Neutrophil (primary cell): ENCODE data around the gene CENPF.

ENCODE experiments used
- H3K27ac ChIP-seq: fragments of 200-600 bp; sonication (generic); 2 replicates; pipeline ENCODE4 v1.5.1; 2016; ENCODE audit warnings: mild to moderate bottlenecking, moderate library complexity
- H3K27me3 ChIP-seq: fragments of 200-600 bp; sonication (generic); 2 replicates; pipeline ENCODE4 v1.6.0; 2016; ENCODE audit warnings: mild to moderate bottlenecking
- H3K36me3 ChIP-seq: fragments of 200-600 bp; sonication (generic); 2 replicates; pipeline ENCODE4 v1.5.1; 2017
- H3K4me1 ChIP-seq, 2 experiments: fragments of 200-600 bp in 1 of 2; sonication (generic) in 1 of 2; 1 replicate in 1 of 2; 2 replicates in 1 of 2; pipeline versions ENCODE4 v1.5.1 to v1.6.1; 2013 to 2016; ENCODE audit warnings: low read depth in 1 of 2, low read length in 1 of 2, mild to moderate bottlenecking in 1 of 2, moderate library complexity in 1 of 2; ENCODE audit not compliant: control insufficient read depth in 1 of 2, insufficient read depth in 1 of 2
- H3K4me3 ChIP-seq, 2 experiments: fragments of 200-600 bp in 1 of 2; sonication (generic) in 1 of 2; 1 replicate in 1 of 2; 2 replicates in 1 of 2; pipeline ENCODE4 v1.5.1; 2013 to 2016; ENCODE audit warnings: low read depth in 1 of 2, low read length in 1 of 2, mild to moderate bottlenecking in 1 of 2, moderate library complexity in 1 of 2
- H3K9me3 ChIP-seq: fragments of 200-600 bp; sonication (generic); 2 replicates; pipeline ENCODE4 v1.5.1; 2016
- CTCF ChIP-seq: fragments of 200-600 bp; sonication (generic); IDR thresholded peaks from 2 replicates; pipeline ENCODE4 v1.5.1; 2016; ENCODE audit warnings: antibody characterized with exemption

Gene CENPF

GRCh38 chr1:214702556-214702955, 99.6 kb downstream of the CENPF start:
- Histone ChIP-seq H3K36me3 (no peaks in the 10 kb centered on the region), H3K27me3 (no peaks in the 10 kb centered on the region), H3K4me3 (no peak overlapping the region), H3K9me3 (no peaks in the 10 kb centered on the region), H3K4me1 (no peaks in the 10 kb centered on the region), H3K27ac (no peak overlapping the region)
- TF ChIP-seq CTCF: no peak

GRCh38 chr1:214707306-214708087, 104.5 kb downstream of the CENPF start:
- no peaks in the 10 kb centered on the region for H3K36me3 ChIP-seq
- no peak overlapping the region for H3K27ac ChIP-seq
- no peaks in the 10 kb centered on the region for H3K9me3 ChIP-seq
- H3K4me3 ChIP-seq: no peak overlapping the region
- H3K4me1 ChIP-seq: no peaks in the 10 kb centered on the region
- TF ChIP-seq CTCF: no peak
- no peaks in the 10 kb centered on the region for H3K27me3 ChIP-seq

GRCh38 chr1:214708321-214708955, 105.4 kb downstream of the CENPF start:
- no peaks in the 10 kb centered on the region for H3K9me3 ChIP-seq
- no peak overlapping the region for H3K27ac ChIP-seq
- H3K27me3 ChIP-seq: no peaks in the 10 kb centered on the region
- no peak overlapping the region for H3K4me3 ChIP-seq
- no peaks in the 10 kb centered on the region for H3K36me3 ChIP-seq
- TF ChIP-seq CTCF: no peak
- no peaks in the 10 kb centered on the region for H3K4me1 ChIP-seq

- no peak overlapping the region for H3K27ac ChIP-seq
- H3K4me3 ChIP-seq: no peak overlapping the region
- no peak for TF ChIP-seq CTCF
- H3K36me3 ChIP-seq: no peaks in the 10 kb centered on the region
- H3K9me3 ChIP-seq: no peaks in the 10 kb centered on the region
- H3K27me3 ChIP-seq: no peaks in the 10 kb centered on the region
- H3K4me1 ChIP-seq: no peaks in the 10 kb centered on the region
These were observed 106.2 kb downstream of the CENPF start for GRCh38 chr1:214709241-214709640.

- Histone ChIP-seq H3K4me3 (no peak overlapping the region), H3K27me3 (no peaks in the 10 kb centered on the region), H3K4me1 (no peaks in the 10 kb centered on the region), H3K36me3 (no peaks in the 10 kb centered on the region), H3K9me3 (no peaks in the 10 kb centered on the region), H3K27ac (no peak overlapping the region)
- TF ChIP-seq CTCF: no peak
These were observed 109.7 kb downstream of the CENPF start for GRCh38 chr1:214712737-214713136.
